Measurements from ENCODE around the gene PTH2R. TPM values are rescaled to one million over a fixed set of nuclear protein-coding genes. Genes with fewer than 3 reads are reported as not detected.
"Not testable (repeated sequence)": the region's sequence is repeated elsewhere in the genome, so short reads cannot be mapped to it uniquely, and the experiment has no call there.

PTH2R gene
- total and polyA plus RNA-seq, 4 donors = 0.01 to 1.5 (median 0.08) TPM; not detected in 1

- no peak overlapping the region for H3K9ac ChIP-seq (ENCODE audit: low read depth in 1 of 2, low read length in 2 of 2)
- peaks cover 0 to 5% (median 4%) of the 10 kb centered on the region in 4 donors for H3K4me1 ChIP-seq (ENCODE audit: control insufficient read depth in 4 of 4, insufficient read depth in 4 of 4, low read length in 3 of 4)
- no peaks in the 10 kb centered on the region for H3K27me3 ChIP-seq (ENCODE audit: control insufficient read depth in 4 of 4, insufficient read depth in 4 of 4, low read length in 3 of 4)
- H3K36me3 ChIP-seq (ENCODE audit: control insufficient read depth in 4 of 4, insufficient read depth in 3 of 4, low read depth in 1 of 4, low read length in 3 of 4) = no peaks in the 10 kb centered on the region
- WGBS = 76% methylated on average over 1 of the region's 1 CpG
- no peak overlapping the region for H3K27ac ChIP-seq (ENCODE audit: low read depth in 1 of 2, low read length in 2 of 2)
- DNase-seq (ENCODE audit: low spot score) = no peak
- no peak for TF ChIP-seq RAD21 (IDR thresholded peaks at IDR 0.05)
- no peaks in the 10 kb centered on the region for H3K9me3 ChIP-seq (ENCODE audit: control insufficient read depth in 4 of 4, low read length in 3 of 4)
- no peak overlapping the region for H3K4me3 ChIP-seq (ENCODE audit: low read depth in 1 of 3, low read length in 3 of 3)
Measured at GRCh38 chr2:208375491-208376068, 31.0 kb upstream of the PTH2R start.

GRCh38 chr2:208377344-208377860 lies 29.2 kb upstream of the PTH2R start:
- H3K4me1 ChIP-seq (ENCODE audit: control insufficient read depth in 4 of 4, insufficient read depth in 4 of 4, low read length in 3 of 4); H3K9me3 ChIP-seq (ENCODE audit: control insufficient read depth in 4 of 4, low read length in 3 of 4); H3K27me3 ChIP-seq (ENCODE audit: control insufficient read depth in 4 of 4, insufficient read depth in 4 of 4, low read length in 3 of 4); H3K4me3 ChIP-seq (ENCODE audit: low read depth in 1 of 3, low read length in 3 of 3); DNase-seq (ENCODE audit: low spot score); H3K36me3 ChIP-seq (ENCODE audit: control insufficient read depth in 4 of 4, insufficient read depth in 3 of 4, low read depth in 1 of 4, low read length in 3 of 4); H3K27ac ChIP-seq (ENCODE audit: low read depth in 1 of 2, low read length in 2 of 2); H3K9ac ChIP-seq (ENCODE audit: low read depth in 1 of 2, low read length in 2 of 2): not testable (repeated sequence)
- 94% methylated on average over 35 of the region's 40 CpGs for WGBS

- H3K27me3 ChIP-seq (ENCODE audit: control insufficient read depth in 4 of 4, insufficient read depth in 4 of 4, low read length in 3 of 4) = no peaks in the 10 kb centered on the region
- H3K36me3 ChIP-seq (ENCODE audit: control insufficient read depth in 4 of 4, insufficient read depth in 3 of 4, low read depth in 1 of 4, low read length in 3 of 4) = no peaks in the 10 kb centered on the region
- H3K9me3 ChIP-seq (ENCODE audit: control insufficient read depth in 4 of 4, low read length in 3 of 4) = no peaks in the 10 kb centered on the region
- no peak overlapping the region for H3K4me3 ChIP-seq (ENCODE audit: low read depth in 1 of 3, low read length in 3 of 3)
- no peak for DNase-seq (ENCODE audit: low spot score)
- TF ChIP-seq RXRA (IDR thresholded peaks at IDR 0.05) (no peak), NR2F2 (IDR thresholded peaks at IDR 0.05) (no peak), GABPA (IDR thresholded peaks at IDR 0.05 in 1 of 2, conservative IDR thresholded peaks at IDR 0.05 in 1 of 2) (no peak), FOXA1 (IDR thresholded peaks at IDR 0.05) (no peak)
- H3K9ac ChIP-seq (ENCODE audit: low read depth in 1 of 2, low read length in 2 of 2) = no peak overlapping the region
- 73% methylated on average over 3 of the region's 3 CpGs for WGBS
- H3K27ac ChIP-seq (ENCODE audit: low read depth in 1 of 2, low read length in 2 of 2) = no peak overlapping the region
- no peaks in the 10 kb centered on the region for H3K4me1 ChIP-seq (ENCODE audit: control insufficient read depth in 4 of 4, insufficient read depth in 4 of 4, low read length in 3 of 4)
Measured at GRCh38 chr2:208379192-208379591, 27.4 kb upstream of the PTH2R start.

- no peak overlapping the region for H3K27ac ChIP-seq (ENCODE audit: low read depth in 1 of 2, low read length in 2 of 2)
- TF ChIP-seq YY1 (IDR thresholded peaks at IDR 0.05) (no peak), ATF3 (IDR thresholded peaks at IDR 0.05) (no peak)
- no peaks in the 10 kb centered on the region for H3K27me3 ChIP-seq (ENCODE audit: control insufficient read depth in 4 of 4, insufficient read depth in 4 of 4, low read length in 3 of 4)
- H3K4me3 ChIP-seq (ENCODE audit: low read depth in 1 of 3, low read length in 3 of 3) = no peak overlapping the region
- no peaks in the 10 kb centered on the region for H3K9me3 ChIP-seq (ENCODE audit: control insufficient read depth in 4 of 4, low read length in 3 of 4)
- H3K4me1 ChIP-seq (ENCODE audit: control insufficient read depth in 4 of 4, insufficient read depth in 4 of 4, low read length in 3 of 4) = no peaks in the 10 kb centered on the region
- 82% methylated on average over 4 of the region's 4 CpGs for WGBS
- no peak for DNase-seq (ENCODE audit: low spot score)
- no peaks in the 10 kb centered on the region for H3K36me3 ChIP-seq (ENCODE audit: control insufficient read depth in 4 of 4, insufficient read depth in 3 of 4, low read depth in 1 of 4, low read length in 3 of 4)
- H3K9ac ChIP-seq (ENCODE audit: low read depth in 1 of 2, low read length in 2 of 2) = no peak overlapping the region
Measured at GRCh38 chr2:208384637-208385036, 22.0 kb upstream of the PTH2R start.

GRCh38 chr2:208386541-208386940 lies 20.1 kb upstream of the PTH2R start:
- no peaks in the 10 kb centered on the region for H3K4me1 ChIP-seq (ENCODE audit: control insufficient read depth in 4 of 4, insufficient read depth in 4 of 4, low read length in 3 of 4)
- no peak overlapping the region for H3K4me3 ChIP-seq (ENCODE audit: low read depth in 1 of 3, low read length in 3 of 3)
- H3K36me3 ChIP-seq (ENCODE audit: control insufficient read depth in 4 of 4, insufficient read depth in 3 of 4, low read depth in 1 of 4, low read length in 3 of 4) = no peaks in the 10 kb centered on the region
- DNase-seq (ENCODE audit: low spot score) = no peak
- no peak overlapping the region for H3K27ac ChIP-seq (ENCODE audit: low read depth in 1 of 2, low read length in 2 of 2)
- no peak overlapping the region for H3K9ac ChIP-seq (ENCODE audit: low read depth in 1 of 2, low read length in 2 of 2)
- no peaks in the 10 kb centered on the region for H3K9me3 ChIP-seq (ENCODE audit: control insufficient read depth in 4 of 4, low read length in 3 of 4)
- 16% methylated on average over 2 of the region's 2 CpGs for WGBS
- no peaks in the 10 kb centered on the region for H3K27me3 ChIP-seq (ENCODE audit: control insufficient read depth in 4 of 4, insufficient read depth in 4 of 4, low read length in 3 of 4)
- TF ChIP-seq HNF4A (conservative IDR thresholded peaks at IDR 0.05) (no peak), MAX (IDR thresholded peaks at IDR 0.05) (no peak), JUND (IDR thresholded peaks at IDR 0.05) (no peak), FOXA1 (IDR thresholded peaks at IDR 0.05) (no peak), NR2F2 (IDR thresholded peaks at IDR 0.05) (no peak), ATF3 (IDR thresholded peaks at IDR 0.05) (no peak), HNF4G (IDR thresholded peaks at IDR 0.05) (no peak), ZBTB33 (IDR thresholded peaks at IDR 0.05) (no peak), CTCF (IDR thresholded peaks at IDR 0.05; ENCODE audit: low read depth, low read length, missing input control) (no peak), GABPA (IDR thresholded peaks at IDR 0.05 in 1 of 2, conservative IDR thresholded peaks at IDR 0.05 in 1 of 2) (no peak), FOXA2 (IDR thresholded peaks at IDR 0.05) (no peak)
